Lower lobe of right lung (tissue), 2 donors: ENCODE measurements around the gene VAMP8. TPM values are rescaled to one million over a fixed set of nuclear protein-coding genes. Genes with fewer than 3 reads are reported as not detected.

Source experiments
- ATAC-seq, 2 donors: fragments of 200-7000 bp; cut with Tn5 transposase; one replicate each; pipeline ENCODE4 v1.9.1; 2020 to 2022; ENCODE audit warnings: mild to moderate bottlenecking in 2 of 2, moderate library complexity in 2 of 2
- DNase-seq: peaks from one replicate; pipeline ENCODE4 v3.0.0-alpha.2; 2020
- H3K27ac ChIP-seq: fragments of 200-600 bp; one replicate; pipeline ENCODE4 v1.8.0; 2022
- H3K27me3 ChIP-seq: fragments of 200-600 bp; one replicate; pipeline ENCODE4 v1.8.0; 2022; ENCODE audit warnings: low read depth
- H3K36me3 ChIP-seq: fragments of 200-600 bp; one replicate; pipeline ENCODE4 v1.8.0; 2022; ENCODE audit warnings: mild to moderate bottlenecking
- H3K4me1 ChIP-seq: fragments of 200-600 bp; one replicate; pipeline ENCODE4 v1.8.0; 2022
- H3K4me3 ChIP-seq: fragments of 200-600 bp; one replicate; pipeline ENCODE4 v1.8.0; 2022; ENCODE audit warnings: mild to moderate bottlenecking
- H3K9me3 ChIP-seq: fragments of 200-600 bp; one replicate; pipeline ENCODE4 v1.8.0; 2022
- intact Hi-C: fragments of 100-400 bp; cut with DNase I; formaldehyde crosslinking; loops from one replicate; pipeline ENCODE4 v1.11.0; 2022
- long read RNA-seq: library from polyadenylated mRNA; unstranded; transcript quantifications from one replicate; pipeline ENCODE4 v2.0.0, GENCODE V29; 2021
- total RNA-seq: library from RNA; stranded (reverse); fragmentation: NEBNext Ultra II Directional; extraction: Animal tissue kit (Norgen Biotek cat#: 25700); gene quantifications from one replicate; pipeline ENCODE4 v1.2.1, GENCODE V29; 2021
- TF ChIP-seq, protein P1 (sequence below): fragments of 200-600 bp; IDR thresholded peaks from one replicate; pipeline ENCODE4 v1.8.0; 2022; ENCODE audit warnings: antibody characterized with exemption, mild to moderate bottlenecking
- donor health status: DM: no; HTN: yes; CAD: no; lungs with severe emphysema.

Gene VAMP8
- total RNA-seq = 272 TPM
- long read RNA-seq, transcript VAMP8-201 (3 exons, 774 nt) = major isoform, 92 of 109 reads
- long read RNA-seq, partial matches to known transcripts = 9 of 109 reads
- long read RNA-seq, other reads (novel, unspliced or antisense) = 6 of 109 reads

- TF ChIP-seq, protein P1, sequence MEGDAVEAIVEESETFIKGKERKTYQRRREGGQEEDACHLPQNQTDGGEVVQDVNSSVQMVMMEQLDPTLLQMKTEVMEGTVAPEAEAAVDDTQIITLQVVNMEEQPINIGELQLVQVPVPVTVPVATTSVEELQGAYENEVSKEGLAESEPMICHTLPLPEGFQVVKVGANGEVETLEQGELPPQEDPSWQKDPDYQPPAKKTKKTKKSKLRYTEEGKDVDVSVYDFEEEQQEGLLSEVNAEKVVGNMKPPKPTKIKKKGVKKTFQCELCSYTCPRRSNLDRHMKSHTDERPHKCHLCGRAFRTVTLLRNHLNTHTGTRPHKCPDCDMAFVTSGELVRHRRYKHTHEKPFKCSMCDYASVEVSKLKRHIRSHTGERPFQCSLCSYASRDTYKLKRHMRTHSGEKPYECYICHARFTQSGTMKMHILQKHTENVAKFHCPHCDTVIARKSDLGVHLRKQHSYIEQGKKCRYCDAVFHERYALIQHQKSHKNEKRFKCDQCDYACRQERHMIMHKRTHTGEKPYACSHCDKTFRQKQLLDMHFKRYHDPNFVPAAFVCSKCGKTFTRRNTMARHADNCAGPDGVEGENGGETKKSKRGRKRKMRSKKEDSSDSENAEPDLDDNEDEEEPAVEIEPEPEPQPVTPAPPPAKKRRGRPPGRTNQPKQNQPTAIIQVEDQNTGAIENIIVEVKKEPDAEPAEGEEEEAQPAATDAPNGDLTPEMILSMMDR = no peak
- no peaks in the 10 kb centered on the region for H3K9me3 ChIP-seq
- H3K27ac ChIP-seq = peak within 1 kb of the TSS; percentile 92
- DNase-seq = peak; percentile 90
- no peaks in the 10 kb centered on the region for H3K27me3 ChIP-seq
- ATAC-seq = peak; percentile 86 to 94
- peaks cover 17% of the 10 kb centered on the region for H3K36me3 ChIP-seq
- H3K4me3 ChIP-seq = peak within 1 kb of the TSS; percentile 64
- intact Hi-C loops = no loop called here
- peaks cover 49% of the 10 kb centered on the region for H3K4me1 ChIP-seq
These were observed at the start of gene VAMP8 for GRCh38 chr2:85577386-85578242. Gene VAMP8, plus strand, starts transcription at chr2:85577586. Its CDS starts 61 bp downstream, at chr2:85577647.

GRCh38 chr2:85527787-85528186 lies 49.6 kb upstream of the VAMP8 start:
- TF ChIP-seq, protein P1 = no peak
- no peak for ATAC-seq
- Histone ChIP-seq H3K27me3 (no peaks in the 10 kb centered on the region), H3K4me3 (no peak overlapping the region), H3K36me3 (no peaks in the 10 kb centered on the region), H3K27ac (no peak overlapping the region), H3K4me1 (peaks cover 16% of the 10 kb centered on the region), H3K9me3 (no peaks in the 10 kb centered on the region)
- no peak for DNase-seq
- intact Hi-C loops = no loop called here

GRCh38 chr2:85528355-85528754 lies 49.0 kb upstream of the VAMP8 start:
- no peak overlapping the region for H3K4me3 ChIP-seq
- DNase-seq = no peak
- no peaks in the 10 kb centered on the region for H3K9me3 ChIP-seq
- peaks cover 16% of the 10 kb centered on the region for H3K4me1 ChIP-seq
- no peak for ATAC-seq
- intact Hi-C loops = no loop called here
- no peaks in the 10 kb centered on the region for H3K36me3 ChIP-seq
- no peaks in the 10 kb centered on the region for H3K27me3 ChIP-seq
- no peak overlapping the region for H3K27ac ChIP-seq
- TF ChIP-seq, protein P1 = no peak

DNA sequence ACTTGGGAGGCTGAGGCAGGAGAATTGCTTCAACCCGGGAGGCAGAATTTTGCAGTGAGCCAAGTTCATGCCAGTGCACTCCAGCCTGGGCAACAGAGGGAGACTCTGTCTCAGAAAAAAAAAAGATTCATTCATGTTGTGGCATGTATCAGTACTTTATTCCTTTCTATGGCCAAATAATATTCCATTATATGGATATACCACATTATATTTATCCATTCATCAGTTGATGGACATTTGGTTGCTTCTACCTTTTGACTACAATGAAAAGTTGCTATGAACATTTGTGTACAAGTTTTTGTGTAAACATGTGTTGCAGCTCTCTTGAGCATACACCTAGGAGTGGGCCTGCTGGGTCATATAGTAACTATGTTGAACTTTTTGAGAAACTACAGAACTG lies 47.6 kb upstream of the VAMP8 start:
- peaks cover 4% of the 10 kb centered on the region for H3K4me1 ChIP-seq
- no peaks in the 10 kb centered on the region for H3K27me3 ChIP-seq
- no peak for DNase-seq
- intact Hi-C loops = no loop called here
- H3K9me3 ChIP-seq = no peaks in the 10 kb centered on the region
- TF ChIP-seq, protein P1 = no peak
- no peaks in the 10 kb centered on the region for H3K36me3 ChIP-seq
- ATAC-seq = no peak
- no peak overlapping the region for H3K27ac ChIP-seq
- H3K4me3 ChIP-seq = no peak overlapping the region

- intact Hi-C loops = no loop called here
- ATAC-seq (peak in 1 of 2 donors; percentile 56), DNase-seq (no peak)
- Histone ChIP-seq H3K36me3 (no peaks in the 10 kb centered on the region), H3K9me3 (no peaks in the 10 kb centered on the region), H3K4me1 (peaks cover 2% of the 10 kb centered on the region), H3K4me3 (no peak overlapping the region), H3K27me3 (no peaks in the 10 kb centered on the region), H3K27ac (no peak overlapping the region)
- TF ChIP-seq, protein P1 = no peak
These were observed 45.8 kb upstream of the VAMP8 start for GRCh38 chr2:85531589-85531988.
